Activated naive CD4-positive, alpha-beta T cell treated with anti-CD3 and anti-CD28 coated beads for 36 hours (primary cell): Measurements from ENCODE around the gene AMBRA1. TPM values are rescaled to one million over a fixed set of nuclear protein-coding genes. Genes with fewer than 3 reads are reported as not detected.
"Not testable (repeated sequence)": the region's sequence is repeated elsewhere in the genome, so short reads cannot be mapped to it uniquely, and the experiment has no call there.

ENCODE experiments used
- CTCF ChIA-PET: fragments of 350-600 bp; sonication (Branson Sonifier 250); formaldehyde crosslinking; loops from one replicate; lab custom pipeline; 2021; ENCODE audit warnings: antibody characterized with exemption; lab: Charles Lee
- DNase-seq: peaks from one replicate; pipeline ENCODE4 v3.0.0-alpha.2; 2020
- H3K27ac Mint-ChIP-seq: one replicate; pipeline ENCODE4 v1.8.0; 2021; ENCODE audit warnings: mild to moderate bottlenecking, mixed read lengths
- H3K27me3 Mint-ChIP-seq: one replicate; pipeline ENCODE4 v1.8.0; 2021; ENCODE audit warnings: low read depth, mixed read lengths
- H3K36me3 Mint-ChIP-seq: one replicate; pipeline ENCODE4 v1.8.0; 2021; ENCODE audit warnings: low read depth, mixed read lengths
- H3K4me1 Mint-ChIP-seq: one replicate; pipeline ENCODE4 v1.8.0; 2021; ENCODE audit warnings: low read depth, mixed read lengths
- H3K4me3 Mint-ChIP-seq: one replicate; pipeline ENCODE4 v1.8.0; 2021; ENCODE audit warnings: mild to moderate bottlenecking, moderate library complexity, mixed read lengths
- H3K9me3 Mint-ChIP-seq: one replicate; pipeline ENCODE4 v1.8.0; 2021; ENCODE audit warnings: mixed read lengths
- intact Hi-C: fragments of 100-400 bp; cut with micrococcal nuclease; formaldehyde crosslinking; loops from one replicate; pipeline ENCODE4 v1.15.1; 2023
- total RNA-seq, 2 experiments: library from RNA; stranded (reverse); gene quantifications; one replicate each; pipeline ENCODE4 v1.2.3, GENCODE V29; 2021

The AMBRA1 gene
- total RNA-seq, 2 experiments from 2014 or later = 19.0 to 23.1 TPM

GRCh38 chr11:46378296-46378695 is 215.5 kb downstream of the AMBRA1 start:
- peaks cover 11% of the 10 kb centered on the region for H3K4me1 Mint-ChIP-seq
- no peak for DNase-seq
- no peak overlapping the region for H3K27ac Mint-ChIP-seq
- CTCF ChIA-PET = interaction anchor here (1.8 to 2.6 kb wide), 4 partner anchors 11 to 26 kb away, joined by 5 to 18 read pairs (median 12); no protein-coding TSS in a partner anchor
- peaks cover 5% of the 10 kb centered on the region for H3K27me3 Mint-ChIP-seq
- no peaks in the 10 kb centered on the region for H3K9me3 Mint-ChIP-seq
- intact Hi-C loops = no loop called here
- no peak overlapping the region for H3K4me3 Mint-ChIP-seq
- H3K36me3 Mint-ChIP-seq = peaks cover 26% of the 10 kb centered on the region

GRCh38 chr11:46377831-46378230 is 216.0 kb downstream of the AMBRA1 start:
- Mint-ChIP-seq H3K36me3 (peaks cover 26% of the 10 kb centered on the region), H3K27ac (peak overlapping the region; percentile 24), H3K4me1 (peaks cover 11% of the 10 kb centered on the region), H3K27me3 (peaks cover 5% of the 10 kb centered on the region), H3K4me3 (no peak overlapping the region), H3K9me3 (no peaks in the 10 kb centered on the region)
- intact Hi-C loops = no loop called here
- DNase-seq = no peak
- CTCF ChIA-PET = interaction anchor here (0.9 to 2.6 kb wide), 5 partner anchors 10 to 138 kb away, joined by 3 to 18 read pairs (median 10); no protein-coding TSS in a partner anchor

- peaks cover 5% of the 10 kb centered on the region for H3K27me3 Mint-ChIP-seq
- CTCF ChIA-PET = interaction anchor here (0.6 to 2.6 kb wide), 7 partner anchors 10 to 138 kb away, joined by 3 to 18 read pairs (median 5); no protein-coding TSS in a partner anchor
- H3K4me1 Mint-ChIP-seq = peaks cover 11% of the 10 kb centered on the region
- intact Hi-C loops = no loop called here
- H3K27ac Mint-ChIP-seq = no peak overlapping the region
- H3K4me3 Mint-ChIP-seq = no peak overlapping the region
- peaks cover 26% of the 10 kb centered on the region for H3K36me3 Mint-ChIP-seq
- no peaks in the 10 kb centered on the region for H3K9me3 Mint-ChIP-seq
- no peak for DNase-seq
Measured at GRCh38 chr11:46377290-46377689, 216.5 kb downstream of the AMBRA1 start.

- Mint-ChIP-seq H3K4me1 (peaks cover 6% of the 10 kb centered on the region), H3K4me3 (no peak overlapping the region), H3K9me3 (no peaks in the 10 kb centered on the region), H3K36me3 (peaks cover 26% of the 10 kb centered on the region), H3K27me3 (no peaks in the 10 kb centered on the region), H3K27ac (no peak overlapping the region)
- intact Hi-C loops = no loop called here
- no peak for DNase-seq
- CTCF ChIA-PET = interaction anchor here (0.6 to 2.6 kb wide), 9 partner anchors 9 to 137 kb away, joined by 3 to 13 read pairs (median 5); no protein-coding TSS in a partner anchor
Measured at GRCh38 chr11:46376258-46377050, 217.4 kb downstream of the AMBRA1 start.

- peaks cover 26% of the 10 kb centered on the region for H3K36me3 Mint-ChIP-seq
- no peaks in the 10 kb centered on the region for H3K27me3 Mint-ChIP-seq
- no peak overlapping the region for H3K27ac Mint-ChIP-seq
- no peak for DNase-seq
- intact Hi-C loops = no loop called here
- H3K9me3 Mint-ChIP-seq = no peaks in the 10 kb centered on the region
- no peak overlapping the region for H3K4me3 Mint-ChIP-seq
- H3K4me1 Mint-ChIP-seq = peaks cover 6% of the 10 kb centered on the region
- CTCF ChIA-PET = interaction anchor here (1.5 to 2.6 kb wide), 5 partner anchors 12 to 23 kb away, joined by 4 to 13 read pairs (median 5); no protein-coding TSS in a partner anchor
Measured at GRCh38 chr11:46375392-46376101, 218.3 kb downstream of the AMBRA1 start.

- Mint-ChIP-seq H3K36me3 (peaks cover 31% of the 10 kb centered on the region), H3K9me3 (no peaks in the 10 kb centered on the region), H3K4me1 (peaks cover 3% of the 10 kb centered on the region), H3K27ac (no peak overlapping the region), H3K27me3 (no peaks in the 10 kb centered on the region), H3K4me3 (no peak overlapping the region)
- CTCF ChIA-PET = no interaction called here
- DNase-seq = no peak
- intact Hi-C loops = no loop called here
Measured at GRCh38 chr11:46374815-46375214, 219.0 kb downstream of the AMBRA1 start.

GRCh38 chr11:46373787-46374740 is 219.8 kb downstream of the AMBRA1 start:
- intact Hi-C loops = no loop called here
- Mint-ChIP-seq H3K4me1 (peaks cover under 1% of the 10 kb centered on the region), H3K36me3 (peaks cover 32% of the 10 kb centered on the region), H3K4me3 (no peak overlapping the region), H3K9me3 (no peaks in the 10 kb centered on the region), H3K27me3 (no peaks in the 10 kb centered on the region), H3K27ac (no peak overlapping the region)
- no peak for DNase-seq
- CTCF ChIA-PET = interaction anchor here (0.6 kb wide), 1 partner anchor 77 kb away, joined by 3 read pairs; no protein-coding TSS in a partner anchor

- peaks cover 31% of the 10 kb centered on the region for H3K36me3 Mint-ChIP-seq
- H3K4me3 Mint-ChIP-seq, H3K9me3 Mint-ChIP-seq, H3K4me1 Mint-ChIP-seq, intact Hi-C loops, DNase-seq, H3K27me3 Mint-ChIP-seq, H3K27ac Mint-ChIP-seq: not testable (repeated sequence)
- CTCF ChIA-PET = interaction anchor here (1.1 to 15.3 kb wide), 2 partner anchors 15 to 22 kb away, joined by 4 to 368 read pairs; partner anchors contain the start of gene DGKZ
Measured at GRCh38 chr11:46372501-46372900, 221.3 kb downstream of the AMBRA1 start.

GRCh38 chr11:46372086-46372485 is 221.7 kb downstream of the AMBRA1 start:
- Mint-ChIP-seq H3K9me3 (no peaks in the 10 kb centered on the region), H3K36me3 (peaks cover 27% of the 10 kb centered on the region), H3K27me3 (no peaks in the 10 kb centered on the region), H3K4me1 (peaks cover 5% of the 10 kb centered on the region), H3K27ac (no peak overlapping the region), H3K4me3 (no peak overlapping the region)
- DNase-seq = no peak
- intact Hi-C loops = no loop called here
- CTCF ChIA-PET = interaction anchor here (15.3 kb wide), 1 partner anchor 22 kb away, joined by 368 read pairs; the partner anchor contains the start of gene DGKZ

- DNase-seq, H3K27ac Mint-ChIP-seq, H3K4me1 Mint-ChIP-seq, H3K9me3 Mint-ChIP-seq, H3K4me3 Mint-ChIP-seq, H3K27me3 Mint-ChIP-seq, intact Hi-C loops: not testable (repeated sequence)
- peaks cover 20% of the 10 kb centered on the region for H3K36me3 Mint-ChIP-seq
- CTCF ChIA-PET = interaction anchor here (15.3 kb wide), 1 partner anchor 21 kb away, joined by 368 read pairs; the partner anchor contains the start of gene DGKZ
Measured at GRCh38 chr11:46371262-46371661, 222.6 kb downstream of the AMBRA1 start.

GRCh38 chr11:46370253-46370652 is 223.6 kb downstream of the AMBRA1 start:
- Mint-ChIP-seq H3K27ac (no peak overlapping the region), H3K36me3 (peaks cover 18% of the 10 kb centered on the region), H3K4me1 (peaks cover 8% of the 10 kb centered on the region), H3K27me3 (no peaks in the 10 kb centered on the region), H3K9me3 (no peaks in the 10 kb centered on the region), H3K4me3 (no peak overlapping the region)
- intact Hi-C loops = no loop called here
- no peak for DNase-seq
- CTCF ChIA-PET = interaction anchor here (1.1 to 15.3 kb wide), 2 partner anchors 20 to 22 kb away, joined by 3 to 368 read pairs; partner anchors contain the start of gene DGKZ
